ENCODE measurements around the gene RAB25. TPM values are rescaled to one million over a fixed set of nuclear protein-coding genes. Genes with fewer than 3 reads are reported as not detected.

Gene RAB25
- total and polyA plus RNA-seq, 2 of the 13 experiments (the other 11 are each of a cell fraction or from before 2014, with no cell fraction given) = 0.20 to 0.22 TPM

DNA sequence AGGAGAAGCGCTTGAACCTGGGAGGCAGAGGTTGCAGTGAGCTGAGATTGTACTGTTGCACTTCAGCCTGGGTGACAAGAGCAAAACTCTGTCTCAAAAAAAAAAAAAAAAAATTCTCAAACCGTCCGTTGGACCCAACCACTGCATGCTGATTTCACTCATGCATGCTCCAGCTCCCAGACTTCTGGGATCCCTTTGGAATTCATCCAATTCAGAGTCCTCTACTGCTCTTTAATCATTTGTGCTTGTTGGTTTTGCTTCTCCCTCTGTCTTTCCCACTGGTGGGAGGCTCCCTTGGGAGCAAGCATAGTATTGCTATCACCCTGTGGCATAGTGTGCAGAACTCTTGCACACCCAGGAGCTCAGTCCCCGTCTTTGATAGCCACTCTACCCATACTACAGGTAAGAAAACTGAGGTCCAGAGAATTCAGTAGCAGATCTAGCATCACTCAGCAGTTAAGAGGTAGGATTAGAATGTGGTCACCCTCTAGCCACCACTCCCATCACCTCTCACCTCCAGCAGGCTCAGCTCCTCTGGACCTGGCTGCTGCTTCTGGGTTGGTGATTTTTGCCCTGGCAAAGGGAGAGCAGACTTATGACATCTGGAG is 50.5 kb downstream of the RAB25 start:
- Histone ChIP-seq H3K27ac (ENCODE audit: extremely low read length, insufficient read depth, low read length) (no peak overlapping the region), H3K9ac (ENCODE audit: insufficient read depth, low read depth, low read length) (no peak overlapping the region), H3K4me1 (ENCODE audit: insufficient read depth, low read length) (peaks cover 67% of the 10 kb centered on the region), H3K79me2 (ENCODE audit: insufficient read depth, low read length) (peaks cover 18% of the 10 kb centered on the region), H2AFZ (ENCODE audit: low read length) (no peak overlapping the region), H3K4me3 (replicated peaks in 1 of 3; ENCODE audit: insufficient read depth in 1 of 3, low read depth in 2 of 3, low read length in 3 of 3) (no peak overlapping the region), H3K27me3 (ENCODE audit: control insufficient read depth in 1 of 2, insufficient read depth in 2 of 2, low read length in 2 of 2) (peaks cover 0 to 8% of the 10 kb centered on the region in 2 experiments; a peak in 1 of 5 replicates), H4K20me1 (ENCODE audit: insufficient read depth, low read length) (peaks cover 6% of the 10 kb centered on the region; the same call in 1 of the 2 replicates), H3K9me3 (ENCODE audit: low read length) (no peaks in the 10 kb centered on the region), H3K36me3 (replicated peaks in 1 of 2; ENCODE audit: control insufficient read depth in 1 of 2, insufficient read depth in 2 of 2, low read length in 2 of 2) (no peaks in the 10 kb centered on the region), H3K4me2 (ENCODE audit: low read depth, low read length) (no peak overlapping the region)
- ChIA-PET CTCF (ENCODE audit: low intra/inter-chr PET ratio, low total read pairs) (no interaction called here), POLR2A (interaction anchor here (4.6 to 6.1 kb wide), 2 partner anchors 12 to 17 kb away, joined by 34 to 90 read pairs; no protein-coding TSS in a partner anchor)
- in situ Hi-C loops (cut with HindIII; ENCODE audit: extremely low pct_ligation_motif_present, low pct_unique_long_range_greater_than_20kb) (no loop called here), intact Hi-C loops (cut with micrococcal nuclease; ENCODE audit: unreplicated experiment) (no loop called here)
- ATAC-seq = no peak
- TF ChIP-seq ZBTB7B (CRISPR knock-in tag; IDR thresholded peaks at IDR 0.05) (no peak), ZSCAN29 (CRISPR knock-in tag; conservative IDR thresholded peaks at IDR 0.05) (no peak), NCOA1 (CRISPR knock-in tag; IDR thresholded peaks at IDR 0.05) (no peak), CHD4 (IDR thresholded peaks at IDR 0.05; ENCODE audit: borderline replicate concordance, low read length) (peak; percentile 80; the same call in 1 of the 2 replicates), KDM1A (CRISPR knock-in tag; IDR thresholded peaks at IDR 0.05) (0 out of 2 replicates have a peak, but pooled peaks have one; percentile 51), ZNF629 (CRISPR knock-in tag; conservative IDR thresholded peaks at IDR 0.05) (peak; percentile 95), ZMYM3 (CRISPR knock-in tag; IDR thresholded peaks at IDR 0.05) (peak; percentile 61; the same call in 1 of the 2 replicates), ZNF138 (CRISPR knock-in tag; IDR thresholded peaks at IDR 0.05; ENCODE audit: low read depth) (no peak)
- no TSS peak for BruUV-seq (replicated peaks)
- no peak for DNase-seq (ENCODE audit: low spot score)
- no peak for FAIRE-seq
- WGBS (ENCODE audit: low lambda C conversion rate) = 28% methylated on average over 4 of the region's 4 CpGs
